NCI-H1417 (cell line): ENCODE measurements around the gene RAD50.
"Not testable (repeated sequence)": the region's sequence is repeated elsewhere in the genome, so short reads cannot be mapped to it uniquely, and the experiment has no call there.

ENCODE experiments used
- DNase-seq, 3 experiments: peaks; one replicate each; lab custom pipeline; 2025; lab: John Stamatoyannopoulos, UW

Gene RAD50

GRCh38 chr5:132675936-132676689 lies 119.3 kb downstream of the RAD50 start:
- DNase-seq: no peak

DNA sequence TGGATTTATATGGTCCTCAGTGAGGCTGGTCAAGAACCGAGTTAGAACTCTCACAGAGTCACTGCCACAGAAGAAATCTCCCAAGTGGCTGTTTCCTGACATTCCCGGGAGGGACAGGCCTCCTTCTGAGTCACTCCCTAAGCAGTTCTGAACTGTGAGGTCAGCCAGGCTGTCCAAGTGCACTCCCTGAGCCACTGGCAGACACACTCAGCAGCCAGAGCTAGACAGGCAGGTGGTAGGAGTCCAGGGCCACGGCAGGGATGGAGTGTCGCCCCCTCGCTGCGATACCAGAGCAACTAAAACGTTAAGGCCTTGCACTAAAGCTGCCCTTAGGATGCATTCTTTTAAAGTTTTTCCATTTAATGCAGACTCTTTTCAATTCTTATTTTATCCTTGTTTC lies 120.4 kb downstream of the RAD50 start:
- no peak for DNase-seq

- DNase-seq: no peak
Measured at GRCh38 chr5:132677682-132678400, 121.1 kb downstream of the RAD50 start.

GRCh38 chr5:132678735-132679134 lies 122.0 kb downstream of the RAD50 start:
- no peak for DNase-seq

DNA sequence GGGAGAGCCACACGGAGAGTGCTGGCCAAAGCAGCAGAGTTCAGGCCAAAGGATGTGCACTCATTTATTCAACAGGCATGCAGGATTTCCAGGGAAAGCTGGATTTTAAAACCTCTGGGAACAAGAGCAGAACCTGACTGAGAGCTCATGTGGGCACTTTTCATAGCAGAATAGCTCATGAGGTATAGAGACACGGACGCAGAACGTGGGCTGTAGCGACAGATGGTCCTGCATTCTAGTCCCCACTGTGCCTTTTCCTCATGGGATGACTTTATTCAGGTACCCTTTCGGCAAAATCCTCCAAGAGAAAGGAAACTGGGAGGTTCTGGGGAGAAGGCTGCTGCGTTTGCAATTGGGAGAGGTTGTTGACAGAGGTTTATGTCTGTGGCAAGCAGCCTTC lies 122.4 kb downstream of the RAD50 start:
- no peak for DNase-seq

DNA sequence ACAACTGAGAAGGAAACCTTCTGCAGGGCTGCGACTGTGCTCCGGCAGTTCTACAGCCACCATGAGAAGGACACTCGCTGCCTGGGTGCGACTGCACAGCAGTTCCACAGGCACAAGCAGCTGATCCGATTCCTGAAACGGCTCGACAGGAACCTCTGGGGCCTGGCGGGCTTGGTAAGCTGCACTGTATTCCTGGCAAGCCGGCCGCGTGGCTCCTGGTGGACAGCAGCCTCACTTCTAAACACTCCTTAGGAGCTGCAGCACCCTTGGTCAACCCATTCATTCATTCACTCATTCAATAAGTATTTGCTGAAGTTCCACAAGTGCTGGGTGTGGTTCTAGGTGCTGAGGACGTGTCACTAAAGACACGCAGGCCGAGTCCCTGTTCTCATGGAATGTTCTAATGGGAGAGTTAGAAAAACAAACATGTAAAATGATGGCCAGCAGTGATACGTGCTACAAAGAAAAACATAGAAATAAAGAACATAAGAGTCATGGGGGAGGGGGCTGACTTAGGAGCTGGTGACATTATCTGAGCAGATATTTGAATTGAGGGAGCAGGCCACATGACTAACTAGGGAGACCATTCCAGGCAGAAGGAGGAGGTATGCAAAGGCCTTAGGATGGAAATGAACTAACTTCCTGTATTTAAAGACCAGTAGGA lies 123.1 kb downstream of the RAD50 start:
- DNase-seq: no peak

DNA sequence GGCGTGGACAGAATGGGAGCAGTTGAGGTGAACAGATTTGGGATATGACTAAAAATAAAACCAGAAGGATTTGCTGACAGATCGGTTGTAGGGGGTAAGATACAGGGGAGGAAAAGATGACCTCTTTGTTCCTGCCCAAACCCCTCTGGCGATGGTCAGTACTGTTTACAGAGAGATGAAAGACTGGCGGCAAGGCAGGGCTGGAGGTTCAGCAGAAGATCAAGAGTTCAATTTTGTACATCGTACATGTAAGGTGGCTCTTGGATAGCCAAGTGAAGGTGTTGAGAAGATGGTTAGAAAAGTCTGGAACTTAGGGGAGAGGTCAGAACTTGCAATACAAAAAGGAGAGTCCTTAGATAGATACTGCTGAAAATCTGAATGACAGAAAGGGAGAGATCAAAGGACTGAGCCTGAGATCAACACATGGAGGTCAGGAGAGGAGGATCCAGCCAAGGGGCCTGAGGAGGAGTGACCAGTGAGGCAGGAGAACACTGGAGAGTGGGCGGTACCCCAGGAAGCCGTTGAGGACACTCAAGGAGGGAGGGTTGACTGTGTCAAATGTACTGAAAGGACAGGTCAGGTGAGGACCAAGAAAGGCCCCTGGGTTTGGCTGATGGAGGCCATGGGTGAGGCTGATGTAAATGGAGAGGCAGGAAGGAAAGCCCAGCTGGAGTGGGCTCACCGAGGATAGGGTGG lies 124.2 kb downstream of the RAD50 start:
- DNase-seq: no peak

GRCh38 chr5:132681476-132681831 lies 124.7 kb downstream of the RAD50 start:
- DNase-seq: no peak

GRCh38 chr5:132681983-132682382 lies 125.2 kb downstream of the RAD50 start:
- DNase-seq: no peak

DNA sequence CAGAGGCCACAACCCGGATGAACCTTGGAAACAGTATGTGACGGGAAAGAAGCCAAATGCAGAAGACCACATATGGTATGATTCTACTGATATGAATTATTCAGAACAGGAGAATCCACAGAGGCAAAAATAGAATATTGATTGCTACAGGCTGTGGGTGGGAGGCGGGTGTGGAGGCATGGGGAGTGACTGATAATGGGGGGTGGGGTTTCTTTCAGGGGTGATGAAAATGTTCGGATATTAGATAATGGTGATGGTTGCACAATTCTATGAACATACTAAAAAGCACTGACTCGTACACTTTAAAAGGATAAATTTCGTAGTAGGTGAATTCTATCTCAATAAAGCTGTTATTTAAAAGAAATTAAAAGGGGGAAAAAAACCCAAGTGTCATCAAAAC lies 127.7 kb downstream of the RAD50 start:
- DNase-seq: no peak

DNA sequence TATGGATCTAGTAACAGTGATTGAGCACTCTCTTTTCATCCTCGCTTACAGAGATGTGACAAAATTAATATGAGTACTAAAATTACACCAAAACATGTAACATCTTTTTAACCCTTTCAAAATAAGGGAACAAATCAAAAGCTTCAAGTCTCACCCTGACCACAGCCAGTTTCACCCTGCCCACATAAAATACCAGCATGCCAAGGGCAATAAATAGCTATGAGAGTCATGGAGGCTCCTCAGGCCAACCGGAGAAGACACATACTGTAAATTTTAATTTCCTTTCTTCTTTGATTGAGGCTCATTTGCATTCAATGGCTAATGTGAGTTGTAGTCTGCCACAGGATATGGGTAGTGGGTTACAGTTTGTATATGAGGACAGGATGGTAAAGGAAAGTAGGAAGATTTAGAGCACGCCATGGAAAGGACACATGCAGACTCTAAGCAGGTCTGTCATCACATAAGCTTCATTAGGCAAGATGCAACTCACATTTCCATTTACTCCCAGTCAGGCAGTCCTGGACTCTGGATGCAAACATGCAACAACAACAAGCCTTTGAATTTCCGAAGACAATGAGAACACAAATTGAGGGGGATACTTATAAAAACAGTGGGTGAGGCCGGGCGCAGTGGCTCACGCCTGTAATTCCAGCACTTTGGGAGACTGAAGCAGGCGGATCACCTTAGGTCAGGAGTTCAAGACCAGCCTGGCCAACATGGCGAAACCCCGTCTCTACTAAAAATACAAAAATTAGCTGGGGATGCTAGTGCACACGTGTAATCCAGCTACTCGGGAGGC lies 128.3 kb downstream of the RAD50 start:
- no peak for DNase-seq

DNA sequence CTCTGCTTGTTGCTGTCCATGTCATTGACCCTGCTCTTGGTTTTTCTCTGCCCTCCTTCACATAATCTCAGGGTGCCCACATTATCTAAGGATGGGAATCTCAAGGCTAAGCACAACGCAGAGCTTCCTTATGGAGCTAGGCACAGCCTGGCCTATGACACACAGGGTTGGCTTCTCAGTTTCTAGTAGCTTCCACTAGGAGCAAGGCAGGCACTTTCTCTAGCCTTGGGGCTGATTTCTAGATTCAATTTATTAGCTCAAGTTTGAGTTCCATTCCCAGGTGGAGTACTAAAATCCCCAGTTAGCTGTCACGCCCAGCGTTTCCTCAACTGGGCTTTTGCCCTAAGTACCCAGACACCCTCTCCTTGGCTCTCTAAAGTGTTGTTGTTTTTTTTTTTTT lies 129.4 kb downstream of the RAD50 start:
- DNase-seq: no peak

DNA sequence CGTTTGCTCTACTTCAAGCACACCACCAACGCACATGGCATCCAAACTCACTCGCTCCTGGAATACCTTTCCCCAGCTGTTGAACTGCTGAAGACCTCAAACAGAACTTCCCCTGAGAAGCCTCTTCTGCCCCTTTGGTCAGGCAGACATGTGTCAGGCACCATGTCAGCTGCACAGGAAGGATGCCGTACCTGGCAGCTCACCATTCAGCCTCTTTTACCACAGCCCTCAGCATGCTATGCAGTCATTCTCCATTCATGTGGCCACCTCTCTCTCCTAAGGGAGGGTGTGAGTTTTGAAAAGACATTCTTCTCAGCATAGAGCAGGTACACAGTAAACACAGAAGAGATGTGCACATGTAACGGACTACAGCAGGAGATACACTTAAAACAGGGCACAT lies 131.2 kb downstream of the RAD50 start:
- no peak for DNase-seq

DNA sequence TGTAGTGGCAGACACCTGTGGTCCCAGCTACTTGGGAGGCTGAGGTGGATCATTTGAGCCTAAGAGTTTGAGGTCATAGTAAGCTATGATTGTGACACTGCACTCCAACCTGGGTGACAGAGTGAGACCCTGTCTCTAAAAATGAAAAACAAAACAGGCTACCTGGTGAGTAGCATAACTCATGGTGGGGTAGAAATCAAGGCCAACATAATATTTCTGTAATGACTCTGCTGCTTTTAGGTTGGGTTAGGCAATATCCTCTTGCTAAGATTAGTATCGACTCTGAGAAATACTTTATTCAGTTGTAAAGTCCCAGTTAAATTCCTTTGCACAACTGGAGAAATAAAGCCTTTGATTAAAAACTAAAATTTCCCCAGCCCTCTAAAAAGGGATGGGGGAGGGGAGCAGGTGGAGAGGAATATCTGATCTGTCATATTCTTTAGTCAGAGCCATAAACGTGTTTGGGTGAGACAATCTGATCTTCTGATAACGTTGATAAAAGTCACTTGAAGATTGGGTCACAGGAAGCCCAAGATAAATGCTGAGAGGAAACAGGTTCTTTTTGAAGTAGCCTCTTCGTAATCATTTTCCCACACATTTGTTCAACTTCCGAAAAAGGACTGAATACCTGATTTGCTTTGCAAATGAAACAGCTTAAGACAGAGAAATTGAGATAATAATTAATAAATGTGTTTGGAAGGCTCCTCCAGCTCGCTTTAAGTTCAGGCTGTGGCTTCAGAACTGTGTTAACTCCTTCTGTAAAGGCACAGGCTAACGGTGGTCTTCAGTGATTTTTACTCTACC lies 132.0 kb downstream of the RAD50 start:
- no peak for DNase-seq

GRCh38 chr5:132689513-132689912 lies 132.7 kb downstream of the RAD50 start:
- DNase-seq: no peak

- no peak for DNase-seq
Measured at GRCh38 chr5:132690156-132690555, 133.4 kb downstream of the RAD50 start.

DNA sequence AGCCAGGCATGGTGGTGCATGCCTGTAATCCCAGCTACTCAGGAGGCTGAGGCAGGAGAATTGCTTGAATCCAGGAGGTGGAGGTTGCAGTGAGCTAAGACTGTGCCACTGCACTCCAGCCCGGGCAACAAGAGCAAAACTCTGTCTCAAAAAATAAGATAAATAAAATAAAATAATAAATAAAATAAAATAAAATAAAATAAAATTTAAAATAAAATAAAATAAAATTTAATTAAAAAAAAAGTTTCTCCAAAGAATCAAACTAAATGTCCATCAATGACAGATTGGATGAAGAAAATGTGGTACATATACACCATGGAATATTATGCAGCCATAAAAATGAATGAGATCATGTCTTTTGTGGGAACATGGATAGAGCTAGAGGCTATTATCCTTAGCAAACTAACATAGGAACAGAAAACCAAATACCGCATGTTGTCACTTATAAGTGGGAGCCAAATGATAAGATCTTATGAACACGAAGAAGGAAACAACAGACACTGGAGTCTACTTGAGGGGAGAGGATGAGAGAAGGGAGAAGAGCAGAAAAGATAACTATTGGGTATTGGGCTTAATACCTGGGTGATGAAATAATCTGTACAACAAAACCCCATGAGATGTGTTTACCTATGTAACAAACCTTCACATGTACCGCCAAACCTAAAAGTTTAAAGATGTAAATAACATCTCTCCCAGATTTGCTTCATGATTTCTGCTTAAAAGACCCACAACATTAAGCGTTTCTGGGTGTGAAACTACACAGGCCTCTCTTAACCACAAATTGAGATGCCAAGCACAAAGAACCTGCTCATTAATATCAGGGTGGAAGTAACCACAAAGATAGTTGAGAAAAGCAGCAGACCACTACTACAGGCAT lies 135.2 kb downstream of the RAD50 start:
- not testable (repeated sequence) for DNase-seq

DNA sequence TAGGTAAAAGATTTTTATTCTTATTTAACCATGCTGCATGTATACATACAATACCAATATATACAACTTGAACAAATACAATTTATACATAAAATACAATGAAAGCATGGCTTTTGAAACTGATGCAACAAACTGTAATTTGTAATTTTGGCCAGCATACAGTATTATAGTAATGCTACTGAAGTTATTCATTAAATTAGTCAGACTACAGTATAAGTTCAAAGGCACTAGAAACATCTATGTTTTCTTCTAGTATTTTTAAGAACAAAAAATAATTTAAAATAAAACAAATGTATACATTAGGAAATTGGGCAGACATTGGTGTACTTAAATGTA lies 135.8 kb downstream of the RAD50 start:
- DNase-seq: no peak
